Cardiac muscle cell (in vitro differentiated cells and primary cell): ENCODE measurements around the gene TRAM2. TPM values are rescaled to one million over a fixed set of nuclear protein-coding genes. Genes with fewer than 3 reads are reported as not detected.

Experiments used
- DNase-seq, 2 donors: peaks; one replicate each; pipeline versions ENCODE4 v3.0.0 to v3.0.0-alpha.2; 2010 to 2017; ENCODE audit warnings: low read depth in 1 of 2, low spot score in 1 of 2
- H3K27ac ChIP-seq: fragments of 200-600 bp; sonication (generic); 2 replicates; pipeline ENCODE4 v1.5.1; 2016
- H3K27me3 ChIP-seq: fragments of 200-600 bp; sonication (generic); 2 replicates; pipeline ENCODE4 v1.6.0; 2016; ENCODE audit warnings: control low read depth
- H3K36me3 ChIP-seq: fragments of 200-600 bp; sonication (generic); 2 replicates; pipeline ENCODE4 v1.5.1; 2016; ENCODE audit warnings: control low read depth
- H3K4me1 ChIP-seq: fragments of 200-600 bp; sonication (generic); 2 replicates; pipeline ENCODE4 v1.8.1; 2017; ENCODE audit warnings: low read depth, mild to moderate bottlenecking, mixed run types
- H3K4me3 ChIP-seq: fragments of 200-600 bp; sonication (generic); 2 replicates; pipeline ENCODE4 v1.5.1; 2016; ENCODE audit warnings: mild to moderate bottlenecking
- H3K9me3 ChIP-seq: fragments of 200-600 bp; sonication (generic); 2 replicates; pipeline ENCODE4 v1.5.1; 2017; ENCODE audit warnings: low read depth, mild to moderate bottlenecking, control low read depth
- polyA plus RNA-seq: library from polyadenylated mRNA; unstranded; fragments of >200 nt; fragmentation: Nextera tagmentation; extraction: Ambion mirVana; gene quantifications from 2 replicates; pipeline ENCODE4 v1.2.1, GENCODE V29; 2016
- total RNA-seq: library from RNA; depleted of rRNA; stranded (reverse); fragments of >200 nt; gene quantifications from 2 replicates; pipeline ENCODE4 v1.2.3, GENCODE V29; 2016
- TF ChIP-seq, protein P1 (sequence below): IDR thresholded peaks from 2 replicates; pipeline ENCODE4 v1.5.1; 2012; ENCODE audit warnings: low read depth, mild to moderate bottlenecking, low read length

TRAM2 gene
- total and polyA plus RNA-seq, 2 experiments from 2014 or later, result 6.6 to 7.7 TPM

DNA sequence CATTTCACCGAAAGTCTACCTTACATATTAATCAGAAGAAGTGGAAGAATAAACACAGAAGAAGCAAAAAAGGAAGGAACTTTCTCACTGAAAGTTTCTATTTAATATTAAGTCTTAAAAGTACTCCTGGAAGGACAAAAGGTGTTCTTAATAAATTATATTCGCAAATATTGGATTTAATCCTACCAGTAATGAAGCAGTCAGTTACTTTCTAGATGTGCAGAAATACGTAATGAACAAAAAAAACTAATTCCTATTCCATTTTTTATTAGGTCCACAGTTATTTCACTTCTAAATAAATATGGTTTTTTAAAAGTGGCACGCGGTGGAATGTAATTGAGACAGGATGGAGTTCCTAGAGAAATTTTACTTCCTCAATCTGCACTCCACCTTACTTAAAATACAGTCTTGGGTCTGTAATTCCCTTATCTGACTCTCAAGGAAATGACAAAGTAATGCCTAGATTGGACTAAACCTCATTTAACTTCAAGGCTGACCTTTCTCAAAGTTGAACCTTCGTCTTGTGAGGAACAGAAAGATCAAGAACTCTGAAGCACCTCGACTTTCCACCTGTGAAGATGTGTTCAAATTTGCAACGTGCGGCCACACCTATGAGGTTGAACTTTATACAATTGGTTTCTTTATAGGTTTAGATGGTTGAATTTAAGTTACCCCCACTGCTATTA, 1.1 kb upstream of the TRAM2 start:
- Histone ChIP-seq H3K27ac (peak overlapping the region; percentile 98), H3K4me1 (peaks cover 25% of the 10 kb centered on the region), H3K27me3 (no peaks in the 10 kb centered on the region), H3K9me3 (no peaks in the 10 kb centered on the region), H3K4me3 (peak overlapping the region; percentile 92), H3K36me3 (no peaks in the 10 kb centered on the region)
- no peak for DNase-seq
- TF ChIP-seq, protein P1, sequence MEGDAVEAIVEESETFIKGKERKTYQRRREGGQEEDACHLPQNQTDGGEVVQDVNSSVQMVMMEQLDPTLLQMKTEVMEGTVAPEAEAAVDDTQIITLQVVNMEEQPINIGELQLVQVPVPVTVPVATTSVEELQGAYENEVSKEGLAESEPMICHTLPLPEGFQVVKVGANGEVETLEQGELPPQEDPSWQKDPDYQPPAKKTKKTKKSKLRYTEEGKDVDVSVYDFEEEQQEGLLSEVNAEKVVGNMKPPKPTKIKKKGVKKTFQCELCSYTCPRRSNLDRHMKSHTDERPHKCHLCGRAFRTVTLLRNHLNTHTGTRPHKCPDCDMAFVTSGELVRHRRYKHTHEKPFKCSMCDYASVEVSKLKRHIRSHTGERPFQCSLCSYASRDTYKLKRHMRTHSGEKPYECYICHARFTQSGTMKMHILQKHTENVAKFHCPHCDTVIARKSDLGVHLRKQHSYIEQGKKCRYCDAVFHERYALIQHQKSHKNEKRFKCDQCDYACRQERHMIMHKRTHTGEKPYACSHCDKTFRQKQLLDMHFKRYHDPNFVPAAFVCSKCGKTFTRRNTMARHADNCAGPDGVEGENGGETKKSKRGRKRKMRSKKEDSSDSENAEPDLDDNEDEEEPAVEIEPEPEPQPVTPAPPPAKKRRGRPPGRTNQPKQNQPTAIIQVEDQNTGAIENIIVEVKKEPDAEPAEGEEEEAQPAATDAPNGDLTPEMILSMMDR, result no peak

DNA sequence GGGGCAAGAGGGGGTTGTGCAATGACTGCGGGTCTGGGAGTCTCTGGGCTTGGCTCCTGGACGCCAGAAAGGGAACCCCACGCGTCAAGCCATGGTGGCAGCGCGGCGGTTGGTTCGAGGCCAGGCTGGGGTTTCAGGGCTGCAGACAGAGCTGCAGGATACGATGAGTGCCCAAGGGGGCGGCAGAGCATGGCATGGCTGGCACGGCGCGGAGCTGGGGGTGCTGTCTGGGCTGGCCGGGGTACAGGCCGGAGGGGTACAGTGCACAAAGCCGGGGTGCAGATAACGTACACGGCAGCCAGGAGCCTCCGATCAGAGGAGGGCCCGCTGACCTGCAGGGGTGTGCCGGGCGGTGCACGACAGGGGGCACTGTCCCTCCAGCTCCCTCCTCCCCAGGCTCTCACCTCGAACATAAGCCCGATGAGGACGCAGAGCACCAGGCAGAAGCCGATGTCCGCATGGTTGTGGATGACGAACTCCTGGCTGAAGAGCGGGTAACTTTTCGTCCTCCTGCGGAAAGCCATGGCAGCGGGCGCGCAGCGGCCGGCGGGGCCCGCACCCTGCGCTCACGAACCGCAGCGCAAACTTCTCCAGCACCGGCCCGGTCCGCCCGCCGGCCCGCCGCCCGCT, 353 bp downstream of the TRAM2 start:
- H3K9me3 ChIP-seq, result no peaks in the 10 kb centered on the region
- H3K27me3 ChIP-seq, result no peaks in the 10 kb centered on the region
- no peak overlapping the region for H3K27ac ChIP-seq
- no peaks in the 10 kb centered on the region for H3K36me3 ChIP-seq
- DNase-seq, result peak in 1 of 2 donors; percentile 83
- TF ChIP-seq, protein P1, result peak; percentile 64
- peak overlapping the region; percentile 92 for H3K4me3 ChIP-seq
- H3K4me1 ChIP-seq, result peaks cover 30% of the 10 kb centered on the region

DNA sequence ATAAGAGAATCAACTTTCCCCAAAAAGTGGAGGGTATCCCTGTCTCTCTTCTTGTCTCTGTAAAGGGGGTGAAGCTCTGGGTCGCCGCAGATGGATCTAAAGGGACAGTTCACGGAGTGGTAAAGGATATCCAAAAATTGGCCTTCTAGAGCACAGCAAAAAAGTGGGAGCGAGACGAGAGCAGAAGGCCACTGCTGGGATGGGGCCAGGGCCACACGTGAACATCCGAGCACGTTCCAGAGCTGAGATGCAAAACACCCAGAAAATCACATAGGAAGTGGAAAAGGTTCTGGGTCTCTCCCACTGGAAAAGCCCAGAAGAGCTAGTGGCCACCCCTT, 837 bp downstream of the TRAM2 start:
- H3K36me3 ChIP-seq, result no peaks in the 10 kb centered on the region
- H3K4me3 ChIP-seq, result peak overlapping the region; percentile 92
- no peak overlapping the region for H3K27ac ChIP-seq
- no peaks in the 10 kb centered on the region for H3K27me3 ChIP-seq
- H3K4me1 ChIP-seq, result peaks cover 35% of the 10 kb centered on the region
- no peaks in the 10 kb centered on the region for H3K9me3 ChIP-seq
- no peak for DNase-seq
- TF ChIP-seq, protein P1, result no peak

DNA sequence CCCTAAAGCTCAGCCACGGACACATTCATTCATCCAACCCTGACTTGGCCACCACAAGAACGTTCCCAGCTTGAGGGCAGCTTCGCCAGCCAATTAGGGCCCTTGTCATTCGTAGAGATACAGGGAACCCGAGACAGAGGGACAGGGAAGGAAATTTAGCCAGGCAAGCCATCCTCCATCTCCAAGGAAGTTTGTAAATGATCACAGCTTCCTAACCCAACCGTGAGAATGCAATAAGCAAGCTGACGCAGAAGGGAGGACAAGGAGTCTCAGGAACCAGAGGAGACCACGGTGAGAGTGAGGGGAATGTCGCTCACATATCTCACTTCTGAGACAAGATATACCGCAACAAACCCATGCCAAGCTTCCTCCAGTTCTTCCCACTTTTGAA, 1.4 kb downstream of the TRAM2 start:
- H3K27ac ChIP-seq, result no peak overlapping the region
- TF ChIP-seq, protein P1, result no peak
- H3K9me3 ChIP-seq, result no peaks in the 10 kb centered on the region

DNA sequence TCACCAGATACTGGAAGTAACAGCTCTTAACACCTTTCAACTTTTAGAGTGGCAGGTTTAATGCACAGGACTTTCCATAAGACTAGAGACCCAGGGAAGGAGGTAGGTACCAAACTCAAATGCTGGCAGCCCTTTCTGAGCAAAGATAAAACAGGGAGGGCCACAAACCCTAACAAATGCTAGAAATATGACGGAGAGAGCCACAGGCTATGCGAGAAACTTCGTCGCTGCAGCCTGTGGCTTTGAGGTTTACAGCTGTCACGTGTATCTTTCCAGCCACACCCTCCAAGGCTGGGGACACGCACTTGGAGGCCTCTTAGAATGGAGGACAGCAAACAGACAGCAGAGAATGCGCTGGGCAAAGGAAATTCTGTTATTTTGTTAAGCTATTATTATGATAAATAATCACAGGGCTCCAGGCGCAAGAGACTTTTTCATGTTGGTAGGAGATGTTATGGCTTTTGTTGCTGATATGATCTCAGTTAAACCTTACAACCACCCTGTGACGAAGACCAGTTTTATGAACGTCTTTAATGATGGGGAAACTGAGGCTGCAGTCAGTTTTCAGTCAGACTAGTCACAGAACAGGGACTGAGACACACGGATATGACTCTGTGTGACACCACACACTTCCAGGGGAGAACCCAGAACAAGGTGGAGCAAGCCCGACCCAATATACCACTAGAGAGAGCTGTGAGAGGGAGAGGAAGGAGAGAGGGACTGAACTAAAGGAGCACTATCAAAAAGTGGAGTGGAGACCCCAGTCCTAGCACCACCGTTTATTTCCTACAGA, 2.0 kb downstream of the TRAM2 start:
- Histone ChIP-seq H3K36me3 (no peaks in the 10 kb centered on the region), H3K27me3 (no peaks in the 10 kb centered on the region), H3K27ac (peak overlapping the region; percentile 31), H3K4me3 (no peak overlapping the region), H3K9me3 (no peaks in the 10 kb centered on the region), H3K4me1 (peaks cover 46% of the 10 kb centered on the region)
- TF ChIP-seq, protein P1, result no peak
- DNase-seq, result no peak

More for the DNA sequence above, 1.4 kb downstream of the TRAM2 start:
- DNase-seq, result no peak
- no peaks in the 10 kb centered on the region for H3K27me3 ChIP-seq
- H3K4me3 ChIP-seq, result no peak overlapping the region
- no peaks in the 10 kb centered on the region for H3K36me3 ChIP-seq
- peaks cover 40% of the 10 kb centered on the region for H3K4me1 ChIP-seq
